ENCODE measurements around the gene SYTL3.
"Not testable (repeated sequence)": the region's sequence is repeated elsewhere in the genome, so short reads cannot be mapped to it uniquely, and the experiment has no call there.

SYTL3 gene

DNA sequence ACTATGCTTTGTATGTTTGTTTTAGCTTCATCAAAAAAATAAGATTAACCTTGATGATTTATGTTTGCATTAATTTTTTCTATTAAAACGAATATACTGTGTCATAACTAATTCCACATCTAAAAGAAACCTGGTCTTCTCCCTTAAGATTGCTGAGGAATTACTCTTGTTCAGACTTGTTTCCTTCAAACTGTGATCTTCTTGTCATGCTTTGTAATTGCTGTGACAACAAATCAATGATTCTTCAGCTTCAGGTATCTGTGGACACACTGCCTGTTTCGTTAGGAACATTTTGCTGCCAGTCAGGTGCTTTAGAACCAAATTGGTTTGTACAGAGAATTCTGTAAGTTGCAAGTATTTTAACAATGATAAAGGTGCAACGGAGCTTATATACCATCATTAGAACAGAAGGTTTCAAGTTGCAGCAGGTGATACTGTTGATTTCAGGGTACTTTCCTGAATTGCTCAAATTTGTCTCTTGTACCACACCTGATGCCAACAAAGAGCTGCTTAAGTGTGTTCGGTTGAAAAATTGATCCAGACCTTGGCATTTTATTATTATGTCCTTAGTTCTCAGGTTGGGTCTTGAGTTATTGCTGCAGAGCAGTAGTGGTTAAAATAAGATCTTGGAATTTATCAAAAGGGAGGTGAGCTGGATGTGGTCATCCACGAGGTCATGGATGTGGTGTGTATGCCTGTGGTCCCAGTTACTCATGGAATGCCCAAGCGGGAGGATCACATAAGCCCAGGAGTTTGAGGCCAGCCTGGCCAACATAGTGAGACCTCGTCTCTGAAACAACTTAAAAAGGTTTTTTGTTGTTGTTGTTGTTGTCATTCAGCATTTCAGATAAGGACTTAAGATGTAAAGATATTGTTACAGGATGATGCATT is 19.5 kb downstream of the SYTL3 start:
- no peak overlapping the region for H3K4me3 ChIP-seq (ENCODE audit: low read length)
- DNase-seq (ENCODE audit: low read depth): peak; percentile 49
- TF ChIP-seq, protein P1, sequence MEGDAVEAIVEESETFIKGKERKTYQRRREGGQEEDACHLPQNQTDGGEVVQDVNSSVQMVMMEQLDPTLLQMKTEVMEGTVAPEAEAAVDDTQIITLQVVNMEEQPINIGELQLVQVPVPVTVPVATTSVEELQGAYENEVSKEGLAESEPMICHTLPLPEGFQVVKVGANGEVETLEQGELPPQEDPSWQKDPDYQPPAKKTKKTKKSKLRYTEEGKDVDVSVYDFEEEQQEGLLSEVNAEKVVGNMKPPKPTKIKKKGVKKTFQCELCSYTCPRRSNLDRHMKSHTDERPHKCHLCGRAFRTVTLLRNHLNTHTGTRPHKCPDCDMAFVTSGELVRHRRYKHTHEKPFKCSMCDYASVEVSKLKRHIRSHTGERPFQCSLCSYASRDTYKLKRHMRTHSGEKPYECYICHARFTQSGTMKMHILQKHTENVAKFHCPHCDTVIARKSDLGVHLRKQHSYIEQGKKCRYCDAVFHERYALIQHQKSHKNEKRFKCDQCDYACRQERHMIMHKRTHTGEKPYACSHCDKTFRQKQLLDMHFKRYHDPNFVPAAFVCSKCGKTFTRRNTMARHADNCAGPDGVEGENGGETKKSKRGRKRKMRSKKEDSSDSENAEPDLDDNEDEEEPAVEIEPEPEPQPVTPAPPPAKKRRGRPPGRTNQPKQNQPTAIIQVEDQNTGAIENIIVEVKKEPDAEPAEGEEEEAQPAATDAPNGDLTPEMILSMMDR (conservative IDR thresholded peaks at IDR 0.05; ENCODE audit: low read length): no peak

DNA sequence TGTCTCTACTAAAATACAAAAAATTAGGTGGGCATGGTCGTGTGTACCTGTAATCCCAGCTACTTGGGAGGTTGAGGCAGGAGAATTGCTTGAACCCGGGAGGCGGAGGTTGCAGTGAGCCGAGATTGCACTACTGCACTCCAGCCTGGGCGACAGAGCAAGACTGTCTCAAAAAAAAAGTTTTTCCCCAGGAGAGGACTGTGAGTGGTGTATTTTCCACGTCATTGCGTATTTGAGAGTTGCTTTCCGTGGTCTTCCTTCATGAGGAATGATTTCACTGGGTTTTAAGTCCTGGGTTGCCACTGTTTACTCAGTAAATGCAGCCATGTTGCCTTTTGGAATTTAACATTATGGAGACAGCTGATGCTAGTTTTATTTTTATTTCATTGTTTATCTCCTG is 22.3 kb downstream of the SYTL3 start:
- DNase-seq (ENCODE audit: low read depth); H3K4me3 ChIP-seq (ENCODE audit: low read length): not testable (repeated sequence)

DNA sequence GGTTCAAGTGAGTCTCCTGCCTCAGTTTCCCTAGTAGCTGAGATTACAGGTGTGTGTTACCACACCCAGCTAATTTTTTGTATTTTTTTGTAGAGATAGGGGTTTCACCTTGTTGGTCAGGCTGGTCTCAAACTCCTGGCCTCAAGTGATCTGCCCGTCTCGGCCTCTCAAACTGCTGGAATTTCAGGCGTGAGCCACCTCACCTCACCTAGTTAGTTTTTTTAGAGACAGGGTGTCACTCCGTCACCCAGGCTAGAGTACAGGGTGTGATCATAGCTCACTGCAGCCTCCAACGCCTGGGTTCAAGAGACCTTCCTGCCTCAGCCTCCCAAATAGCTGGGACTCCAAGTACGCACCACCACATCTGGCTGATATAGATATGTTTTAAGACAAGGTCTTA is 22.9 kb downstream of the SYTL3 start:
- no peak for DNase-seq (ENCODE audit: low read depth)
- no peak overlapping the region for H3K4me3 ChIP-seq (ENCODE audit: low read length)
- TF ChIP-seq, protein P1 (conservative IDR thresholded peaks at IDR 0.05; ENCODE audit: low read length): no peak

DNA sequence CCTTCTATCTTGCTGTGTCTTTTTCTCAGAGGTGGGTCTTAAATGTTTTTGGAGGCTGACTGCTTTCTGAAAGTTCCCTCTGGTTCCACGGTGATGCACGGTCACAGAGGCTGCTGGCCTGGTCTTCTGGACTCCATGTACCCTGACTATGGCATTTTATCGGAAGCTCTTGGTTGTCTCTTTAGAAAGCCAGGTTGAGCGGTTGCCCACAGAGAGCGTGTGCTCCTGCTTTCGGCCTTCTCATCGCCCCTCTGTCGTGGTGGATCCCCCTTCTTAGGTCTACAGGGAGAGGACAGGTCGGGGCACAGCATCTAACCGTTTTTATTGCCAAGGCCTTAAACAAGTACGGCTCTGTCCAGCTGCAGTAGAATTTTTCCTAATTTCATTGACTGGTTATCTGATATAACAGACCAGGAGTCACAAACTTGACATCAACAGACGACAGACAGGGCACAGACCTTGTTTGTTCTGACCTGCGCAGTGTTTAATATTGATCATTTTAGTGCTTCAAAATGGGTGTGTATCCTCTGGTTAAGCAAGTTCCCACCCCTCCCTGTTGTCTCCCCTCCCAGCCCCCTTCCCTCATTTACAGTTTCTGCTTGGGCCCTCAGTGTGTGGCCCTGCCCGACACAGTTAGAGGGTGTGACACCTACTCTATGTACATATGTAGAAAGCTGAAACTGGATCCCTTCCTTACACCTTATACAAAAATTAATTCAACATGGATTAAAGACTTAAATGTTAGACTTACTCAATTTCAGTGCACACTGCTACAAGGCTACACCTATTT is 24.7 kb downstream of the SYTL3 start:
- DNase-seq (ENCODE audit: low read depth): no peak
- no peak overlapping the region for H3K4me3 ChIP-seq (ENCODE audit: low read length)
- TF ChIP-seq, protein P1 (conservative IDR thresholded peaks at IDR 0.05; ENCODE audit: low read length): no peak

DNA sequence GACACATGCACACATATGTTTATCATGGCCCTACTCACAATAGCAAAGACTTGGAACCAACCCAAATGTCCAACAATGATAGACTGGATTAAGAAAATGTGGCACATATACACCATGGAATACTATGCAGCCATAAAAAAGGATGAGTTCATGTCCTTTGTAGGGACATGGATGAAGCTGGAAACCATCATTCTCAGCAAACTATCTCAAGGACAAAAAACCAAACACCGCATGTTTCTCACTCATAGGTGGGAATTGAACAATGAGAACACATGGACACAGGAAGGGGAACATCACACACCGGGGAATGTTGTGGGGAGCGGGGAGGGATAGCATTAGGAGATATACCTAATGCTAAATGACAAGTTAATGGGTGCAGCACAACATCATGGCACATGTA is 27.2 kb downstream of the SYTL3 start:
- not testable (repeated sequence) for H3K4me3 ChIP-seq (ENCODE audit: low read length); DNase-seq (ENCODE audit: low read depth)

DNA sequence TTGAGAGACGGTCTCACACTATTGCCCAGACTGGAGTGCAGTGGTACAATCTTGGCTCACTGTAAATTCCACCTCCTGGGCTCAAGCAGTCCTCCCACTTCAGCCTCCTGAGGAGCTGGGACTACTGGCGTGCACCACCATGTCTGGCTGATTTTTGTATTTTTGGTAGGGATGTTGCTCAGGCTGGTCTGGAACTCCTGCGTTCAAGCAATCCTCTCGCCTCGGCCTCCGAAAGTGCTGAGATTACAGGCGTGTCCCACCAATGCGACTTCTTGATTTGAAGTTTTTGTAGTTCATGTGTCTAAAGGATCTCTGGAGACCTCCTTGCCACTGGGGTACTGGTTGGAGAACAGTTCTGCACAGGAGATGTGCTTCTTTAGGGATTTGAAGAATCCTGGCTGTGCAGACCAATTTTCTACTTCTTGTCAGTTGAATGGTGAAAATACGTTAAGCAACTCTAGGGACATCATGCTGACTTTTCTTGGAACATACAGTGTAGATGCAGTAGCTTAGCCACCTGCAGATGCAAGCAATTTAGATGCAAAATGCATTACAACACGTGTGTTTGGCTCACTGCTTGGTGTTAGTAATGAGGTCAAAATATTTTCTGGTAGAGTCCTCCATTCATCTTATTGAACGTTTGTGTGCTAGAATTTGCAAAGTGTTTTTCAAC is 28.2 kb downstream of the SYTL3 start:
- TF ChIP-seq, protein P1 (conservative IDR thresholded peaks at IDR 0.05; ENCODE audit: low read length): no peak
- no peak for DNase-seq (ENCODE audit: low read depth)
- H3K4me3 ChIP-seq (ENCODE audit: low read length): no peak overlapping the region

DNA sequence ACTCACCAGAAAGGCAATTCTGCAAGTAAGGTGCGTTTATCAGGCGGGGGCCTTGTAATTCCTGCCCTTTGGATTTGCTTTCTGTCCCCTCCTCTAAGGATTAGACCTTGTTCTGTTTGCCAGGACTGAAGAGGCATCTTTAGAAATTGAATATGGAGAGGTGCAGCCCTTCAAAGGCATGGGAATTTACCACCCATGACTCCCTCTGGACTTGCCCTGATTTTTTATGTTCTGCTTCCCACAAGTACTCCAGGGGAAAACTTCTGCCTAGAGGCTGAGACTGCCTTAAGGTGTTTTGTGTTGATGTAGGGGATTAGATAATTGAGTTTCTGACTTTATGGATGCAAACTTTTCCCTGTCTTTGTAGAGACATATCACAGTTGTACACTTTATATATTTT is 30.2 kb downstream of the SYTL3 start:
- no peak for DNase-seq (ENCODE audit: low read depth)
- H3K4me3 ChIP-seq (ENCODE audit: low read length): no peak overlapping the region
- TF ChIP-seq, protein P1 (conservative IDR thresholded peaks at IDR 0.05; ENCODE audit: low read length): no peak

All from AG10803 (cell line).